DMS153 treated with DMSO at 0.1 percent for 48 hours (cell line): ENCODE results near the gene SPDYE5.

Source experiments
- DNase-seq: peaks from one replicate; lab custom pipeline; 2025; ENCODE audit not compliant: unreplicated experiment; lab: John Stamatoyannopoulos, UW

SPDYE5 gene

DNA sequence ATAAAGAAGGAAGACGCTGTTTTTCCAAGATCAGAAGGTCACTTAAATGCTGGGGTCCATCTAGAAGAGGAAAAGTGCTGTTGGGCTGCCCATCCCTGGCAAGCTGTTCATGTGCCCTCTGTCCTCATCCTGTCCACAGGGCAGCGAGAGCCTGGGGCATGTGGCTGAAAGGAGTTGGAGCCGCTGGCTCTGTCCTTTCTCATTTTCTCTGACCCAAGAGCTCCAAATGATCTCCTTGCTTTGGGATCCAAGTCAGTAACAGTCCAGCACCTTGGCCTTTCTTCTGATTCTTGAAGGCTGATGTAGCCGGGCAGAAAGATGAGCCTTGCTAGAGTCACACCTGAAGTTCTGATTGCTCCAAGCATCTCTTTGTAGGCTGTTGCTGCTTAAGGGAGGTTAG is 44.4 kb downstream of the SPDYE5 start:
- DNase-seq = no peak

DNA sequence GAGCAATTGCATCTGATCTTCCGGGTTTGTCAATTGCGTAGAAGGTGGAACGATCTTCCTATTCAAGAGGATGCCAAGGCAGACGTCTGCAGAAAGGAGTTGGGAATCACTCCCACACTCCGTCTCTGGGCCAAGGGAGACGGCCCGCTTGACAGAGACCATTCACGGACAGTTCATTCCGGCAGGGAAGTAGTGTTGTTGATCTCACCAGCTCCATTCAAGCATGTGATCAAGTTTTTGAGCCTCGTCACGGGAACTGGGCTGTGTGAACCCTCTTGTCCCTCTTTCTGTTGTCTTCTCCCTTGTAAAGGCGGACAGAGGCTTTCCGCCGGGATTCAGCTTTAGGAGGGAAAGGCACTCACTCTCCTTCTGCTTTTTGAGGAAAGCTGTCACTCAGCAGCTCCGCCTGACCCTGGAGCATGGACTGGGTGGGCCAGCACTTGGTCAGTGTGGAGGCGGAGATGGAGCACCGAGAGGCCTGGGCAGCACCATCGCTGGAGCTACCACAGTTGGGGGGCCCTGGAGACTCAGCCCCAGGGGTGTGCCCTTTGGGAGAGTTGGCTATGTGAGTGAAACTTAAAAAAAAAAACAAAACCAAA is 44.9 kb downstream of the SPDYE5 start:
- no peak for DNase-seq

DNA sequence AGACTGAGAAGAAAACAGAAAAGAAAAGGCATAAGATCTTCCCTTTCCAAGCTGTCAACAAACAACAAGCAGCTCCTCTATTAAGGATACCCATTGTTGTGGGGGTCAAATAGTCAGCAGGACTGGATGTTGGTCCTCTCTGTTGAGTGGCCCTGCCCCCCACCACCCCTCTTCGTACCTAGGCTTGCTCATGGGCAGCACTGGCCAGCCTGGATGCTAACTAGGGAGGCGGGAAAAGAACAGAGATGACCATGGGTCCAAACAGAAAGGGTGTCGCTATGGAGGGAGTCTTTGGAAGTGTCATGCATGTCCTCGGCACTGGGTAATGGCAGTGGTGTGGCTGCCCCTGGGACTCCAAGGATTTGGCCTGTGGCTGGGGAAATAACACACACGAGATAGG is 45.6 kb downstream of the SPDYE5 start:
- DNase-seq = no peak

DNA sequence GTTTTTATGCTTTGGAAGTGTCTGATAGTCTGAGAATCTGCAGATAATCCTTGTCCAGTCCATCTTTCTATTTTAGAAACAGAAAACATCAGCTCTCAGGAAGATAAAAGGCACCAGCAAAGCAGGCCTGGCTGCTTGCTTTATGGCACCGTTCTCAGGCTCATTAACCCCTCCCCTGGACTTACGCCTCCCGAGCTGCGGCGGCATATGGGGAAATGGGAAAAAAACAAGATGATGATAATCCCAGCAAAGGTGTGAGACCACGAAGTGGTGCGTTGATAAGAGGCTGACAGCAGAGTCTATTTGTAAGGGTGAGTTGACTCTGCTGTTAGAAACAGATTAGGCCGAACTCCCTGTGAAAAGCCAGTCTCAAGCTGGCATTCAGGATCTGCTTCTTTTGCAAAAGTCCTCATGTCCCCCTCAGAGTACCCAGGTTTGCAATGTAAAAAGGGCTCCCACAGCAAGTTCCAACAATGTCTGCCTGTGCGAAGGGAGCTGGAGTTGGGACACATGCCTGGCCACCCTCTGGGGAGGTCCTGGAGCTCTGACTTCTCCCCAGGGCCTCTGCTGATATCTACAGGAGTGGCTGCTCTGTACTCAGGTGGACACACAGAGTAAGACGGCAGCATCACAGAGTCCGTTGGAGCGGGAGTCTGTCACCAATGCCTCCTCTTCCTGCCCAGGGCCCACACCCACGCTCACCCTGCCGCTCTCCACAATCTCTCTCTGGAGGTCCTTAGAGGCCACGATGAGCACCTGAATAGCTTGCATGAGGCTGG is 54.3 kb downstream of the SPDYE5 start:
- DNase-seq = no peak
